HG02973 (cell line): ENCODE results near the gene WHAMM.
"Not testable (repeated sequence)": the region's sequence is repeated elsewhere in the genome, so short reads cannot be mapped to it uniquely, and the experiment has no call there.

ENCODE experiments used
- ATAC-seq: cut with Tn5 transposase; IDR thresholded peaks from one replicate; pipeline ENCODE4 v1.9.1; 2021; ENCODE audit warnings: moderate library complexity; ENCODE audit not compliant: unreplicated experiment

The WHAMM gene

GRCh38 chr15:82809308-82810060 is at the start of gene WHAMM:
Gene WHAMM, plus strand, starts transcription at chr15:82809628. Its CDS starts 99 bp downstream, at chr15:82809727.
- peak; percentile 80 for ATAC-seq

GRCh38 chr15:82763361-82764116 is 45.9 kb upstream of the WHAMM start:
- no peak for ATAC-seq

- ATAC-seq, result no peak
Measured at GRCh38 chr15:82764117-82764490, 45.3 kb upstream of the WHAMM start.

- no peak for ATAC-seq
Measured at GRCh38 chr15:82764740-82765139, 44.7 kb upstream of the WHAMM start.

GRCh38 chr15:82766201-82766600 is 43.2 kb upstream of the WHAMM start:
- not testable (repeated sequence) for ATAC-seq

GRCh38 chr15:82767163-82767829 is 42.1 kb upstream of the WHAMM start:
- no peak for ATAC-seq

- ATAC-seq, result no peak
Measured at GRCh38 chr15:82768414-82769054, 40.9 kb upstream of the WHAMM start.

- ATAC-seq, result no peak
Measured at GRCh38 chr15:82771789-82772607, 37.4 kb upstream of the WHAMM start.

GRCh38 chr15:82774496-82774895 is 34.9 kb upstream of the WHAMM start:
- no peak for ATAC-seq

GRCh38 chr15:82778755-82779154 is 30.7 kb upstream of the WHAMM start:
- no peak for ATAC-seq

GRCh38 chr15:82781349-82781748 is 28.1 kb upstream of the WHAMM start:
- ATAC-seq, result no peak

- no peak for ATAC-seq
Measured at GRCh38 chr15:82788496-82788895, 20.9 kb upstream of the WHAMM start.

- ATAC-seq, result no peak
Measured at GRCh38 chr15:82789491-82789890, 19.9 kb upstream of the WHAMM start.

GRCh38 chr15:82790321-82790720 is 19.1 kb upstream of the WHAMM start:
- no peak for ATAC-seq

- ATAC-seq, result no peak
Measured at GRCh38 chr15:82792068-82792467, 17.4 kb upstream of the WHAMM start.

- no peak for ATAC-seq
Measured at GRCh38 chr15:82793737-82794136, 15.7 kb upstream of the WHAMM start.

- ATAC-seq, result no peak
Measured at GRCh38 chr15:82798104-82798503, 11.3 kb upstream of the WHAMM start.

GRCh38 chr15:82798531-82799166 is 10.8 kb upstream of the WHAMM start:
- no peak for ATAC-seq

GRCh38 chr15:82799183-82799841 is 10.1 kb upstream of the WHAMM start:
- no peak for ATAC-seq
